H1 (cell line): ENCODE data around the gene ARHGEF3. TPM values are rescaled to one million over a fixed set of nuclear protein-coding genes. Genes with fewer than 3 reads are reported as not detected.

ENCODE experiments used
- CTCF ChIA-PET: fragments of 300-600 bp; sonication (Branson Sonifier 250); formaldehyde crosslinking; loops from one replicate; lab custom pipeline; 2021; ENCODE audit not compliant: partially characterized antibody; lab: Charles Lee
- POLR2A ChIA-PET: fragments of 300-600 bp; sonication (Branson Sonifier 250); formaldehyde crosslinking; loops from one replicate; lab custom pipeline; 2021; ENCODE audit warnings: inconsistent platforms; ENCODE audit not compliant: partially characterized antibody; lab: Charles Lee
- DNase-seq, 2 experiments: peaks; one replicate each; pipeline versions ENCODE4 v3.0.0 to v3.0.0-alpha.2; 2010 to 2022; ENCODE audit warnings: low spot score in 2 of 2, low read depth in 1 of 2, mixed read lengths in 1 of 2
- FAIRE-seq: peaks from 2 replicates; lab custom pipeline; 2011; peaks lifted over from hg19 to GRCh38; lab: Jason Lieb, UNC
- H2AFZ ChIP-seq: 2 replicates; pipeline ENCODE4 v1.8.1; 2012; ENCODE audit warnings: low read length, inconsistent platforms
- H2AK5ac ChIP-seq: 2 replicates; pipeline ENCODE4 v1.6.1; 2013; ENCODE audit warnings: low read depth, low read length
- H2BK120ac ChIP-seq: replicated peaks from 2 replicates; pipeline ENCODE3; 2013; ENCODE audit warnings: low read depth, low read length, inconsistent platforms
- H2BK12ac ChIP-seq: 2 replicates; pipeline ENCODE4 v1.6.1; 2013; ENCODE audit warnings: low read depth, low read length
- H2BK15ac ChIP-seq: 2 replicates; pipeline ENCODE4 v1.6.1; 2013; ENCODE audit warnings: low read length
- H2BK20ac ChIP-seq: 2 replicates; pipeline ENCODE4 v1.6.1; 2013; ENCODE audit warnings: low read length
- H2BK5ac ChIP-seq: 2 replicates; pipeline ENCODE4 v1.6.1; 2013; ENCODE audit warnings: low read depth, low read length
- H3K14ac ChIP-seq: 2 replicates; pipeline ENCODE4 v1.6.1; 2013; ENCODE audit warnings: inconsistent platforms; ENCODE audit not compliant: insufficient read length
- H3K18ac ChIP-seq: 2 replicates; pipeline ENCODE4 v1.6.1; 2013; ENCODE audit warnings: low read length; ENCODE audit errors: extremely low read depth
- H3K23ac ChIP-seq: 2 replicates; pipeline ENCODE4 v1.6.1; 2013; ENCODE audit warnings: inconsistent platforms; ENCODE audit not compliant: insufficient read length
- H3K23me2 ChIP-seq: 2 replicates; pipeline ENCODE4 v1.6.1; 2013; ENCODE audit warnings: low read depth, low read length
- H3K27ac ChIP-seq: 2 replicates; pipeline ENCODE4 v1.6.1; 2011; ENCODE audit warnings: low read depth, low read length, inconsistent platforms
- H3K27me3 ChIP-seq, 4 experiments: replicated peaks in 1 of 4; 1 replicate in 1 of 4; 2 replicates in 3 of 4; pipeline versions ENCODE4 v1.6.1 to v1.8.1; 2011 to 2013; ENCODE audit warnings: low read length in 3 of 4, mild to moderate bottlenecking in 3 of 4, inconsistent platforms in 2 of 4, mixed read lengths in 2 of 4, moderate library complexity in 1 of 4; ENCODE audit not compliant: control insufficient read depth in 3 of 4, insufficient read depth in 3 of 4; ENCODE audit errors: extremely low read depth in 1 of 4
- H3K36me3 ChIP-seq, 4 experiments: 2 replicates each; pipeline versions ENCODE4 v1.6.1 to v1.8.1; 2011 to 2013; ENCODE audit warnings: mild to moderate bottlenecking in 4 of 4, low read length in 3 of 4, moderate library complexity in 2 of 4, control low read depth in 1 of 4, inconsistent platforms in 1 of 4; ENCODE audit not compliant: insufficient read depth in 4 of 4, control insufficient read depth in 2 of 4
- H3K4ac ChIP-seq: replicated peaks from 2 replicates; pipeline ENCODE3; 2013; ENCODE audit warnings: low read length, low read depth, mixed read lengths, inconsistent platforms; ENCODE audit not compliant: insufficient read length
- H3K4me1 ChIP-seq, 4 experiments: replicated peaks in 1 of 4; 1 replicate in 1 of 4; 2 replicates in 3 of 4; pipeline versions ENCODE4 v1.6.1 to v1.8.1; 2011 to 2013; ENCODE audit warnings: low read length in 3 of 4, inconsistent platforms in 2 of 4, mixed read lengths in 1 of 4; ENCODE audit not compliant: insufficient read depth in 4 of 4, control insufficient read depth in 3 of 4
- H3K4me2 ChIP-seq, 2 experiments: 2 replicates each; pipeline versions ENCODE4 v1.6.1 to v1.8.1; 2011 to 2013; ENCODE audit warnings: low read depth in 2 of 2, low read length in 2 of 2, control low read depth in 1 of 2, inconsistent platforms in 1 of 2, mild to moderate bottlenecking in 1 of 2; ENCODE audit not compliant: insufficient read depth in 1 of 2
- H3K4me3 ChIP-seq, 4 experiments: fragments of 200-600, 300-600 bp in 1 of 4; sonication (generic), shearing (Covaris generic), sonication (Bioruptor Twin) in 1 of 4; 2 replicates each; pipeline versions ENCODE4 v1.5.1 to v1.8.1; 2011 to 2016; ENCODE audit warnings: low read length in 4 of 4, low read depth in 3 of 4, control low read depth in 2 of 4, inconsistent platforms in 2 of 4, mild to moderate bottlenecking in 2 of 4, mixed read lengths in 1 of 4, moderate library complexity in 1 of 4; ENCODE audit not compliant: insufficient read depth in 2 of 4; ENCODE audit errors: extremely low read depth in 1 of 4
- H3K56ac ChIP-seq: replicated peaks from 2 replicates; pipeline ENCODE3; 2013; ENCODE audit warnings: low read depth, mild to moderate bottlenecking, mixed read lengths, low read length, inconsistent platforms; ENCODE audit not compliant: insufficient read length
- H3K79me1 ChIP-seq: 2 replicates; pipeline ENCODE4 v1.6.1; 2013; ENCODE audit warnings: low read depth, low read length, control low read depth
- H3K79me2 ChIP-seq, 2 experiments: 2 replicates each; pipeline versions ENCODE4 v1.6.1 to v1.8.1; 2012 to 2013; ENCODE audit warnings: low read length in 2 of 2, mild to moderate bottlenecking in 2 of 2, inconsistent platforms in 1 of 2; ENCODE audit not compliant: insufficient read depth in 2 of 2, control insufficient read depth in 1 of 2
- H3K9ac ChIP-seq, 4 experiments: replicated peaks in 1 of 4; 1 replicate in 1 of 4; 2 replicates in 3 of 4; pipeline versions ENCODE4 v1.6.1 to v1.8.1; 2011 to 2013; ENCODE audit warnings: low read depth in 3 of 4, low read length in 3 of 4, control low read depth in 2 of 4, mild to moderate bottlenecking in 2 of 4, moderate library complexity in 2 of 4, inconsistent platforms in 1 of 4; ENCODE audit errors: extremely low read depth in 1 of 4
- H3K9me3 ChIP-seq, 2 experiments: 2 replicates each; pipeline versions ENCODE4 v1.6.1 to v1.8.1; 2012 to 2013; ENCODE audit warnings: mild to moderate bottlenecking in 2 of 2, moderate library complexity in 2 of 2, control low read depth in 1 of 2, inconsistent platforms in 1 of 2, low read depth in 1 of 2, low read length in 1 of 2, mixed read lengths in 1 of 2; ENCODE audit not compliant: insufficient read depth in 2 of 2
- H4K20me1 ChIP-seq, 2 experiments: replicated peaks in 1 of 2; 2 replicates each; pipeline versions ENCODE3 to v1.8.1; 2011 to 2013; ENCODE audit warnings: inconsistent platforms in 2 of 2, low read length in 2 of 2, mild to moderate bottlenecking in 1 of 2; ENCODE audit not compliant: insufficient read depth in 2 of 2, control insufficient read depth in 1 of 2
- H4K5ac ChIP-seq: 2 replicates; pipeline ENCODE4 v1.6.1; 2013; ENCODE audit warnings: low read length, low read depth, mixed read lengths, inconsistent platforms; ENCODE audit not compliant: insufficient read length
- H4K8ac ChIP-seq: 2 replicates; pipeline ENCODE4 v1.8.0; 2013; ENCODE audit warnings: mild to moderate bottlenecking, moderate library complexity, low read length, inconsistent platforms; ENCODE audit not compliant: insufficient read depth; ENCODE audit errors: extremely low read depth
- H4K91ac ChIP-seq: replicated peaks from 2 replicates; pipeline ENCODE3; 2013; ENCODE audit warnings: low read length, mixed read lengths, inconsistent platforms; ENCODE audit not compliant: insufficient read length
- CTBP2 ChIP-seq: IDR thresholded peaks from 2 replicates; pipeline ENCODE4 v1.7.0; 2011; ENCODE audit warnings: borderline replicate concordance, mild to moderate bottlenecking, moderate library complexity, mixed read lengths, low read length; ENCODE audit not compliant: insufficient read depth, insufficient read length
- FOSL1 ChIP-seq: IDR thresholded peaks from 2 replicates; pipeline ENCODE4 v1.6.1; 2011; ENCODE audit warnings: mild to moderate bottlenecking, low read depth, low read length, moderate library complexity; ENCODE audit not compliant: insufficient read depth
- WGBS, 2 experiments: shearing (Covaris generic) in 1 of 2; methylation state at CpG; one replicate each; pipeline versions ENCODE4 v1.1.6 to v1.1.7; 2013 to 2015; ENCODE audit warnings: low lambda C conversion rate in 2 of 2, mixed read lengths in 2 of 2, inconsistent platforms in 1 of 2, low coverage in 1 of 2, missing lambda C conversion rate in 1 of 2; ENCODE audit not compliant: insufficient replicate concordance in 2 of 2, insufficient coverage in 1 of 2, insufficient read length in 1 of 2; ENCODE audit errors: extremely low coverage in 1 of 2, missing lambda C conversion rate in 1 of 2; 5-methylcytosine and 5-hydroxymethylcytosine counted together
- polyA plus RNA-seq, 7 experiments: library from polyadenylated mRNA; depleted of rRNA in 3 of 7; stranded (reverse) in 5 of 7; unstranded in 2 of 7; fragments of >200 nt in 5 of 7; fragments of 200-250 nt in 2 of 7; gene quantifications; 1 replicate in 5 of 7; 2 replicates in 1 of 7; 4 replicates in 1 of 7; pipeline versions ENCODE4 v1.2.1 to v1.2.3, GENCODE V29; 2011 to 2013; ENCODE audit warnings: missing spikeins in 2 of 7, mixed read lengths in 2 of 7
- total RNA-seq: library from RNA; stranded (reverse); fragmentation: NEBNext Ultra II Directional; extraction: Animal tissue kit (Norgen Biotek cat#: 25700); gene quantifications from 2 replicates; pipeline ENCODE4 v1.2.1, GENCODE V29; 2021

ARHGEF3 gene
- total and polyA plus RNA-seq, 2 of the 8 experiments (the other 6 are each of a cell fraction or from before 2014, with no cell fraction given), result 2.8 to 6.0 TPM

GRCh38 chr3:56762718-56763117 lies 39.0 kb downstream of the ARHGEF3 start:
- Histone ChIP-seq H4K91ac (no peak overlapping the region), H3K4me3 (no peak overlapping the region), H3K27ac (no peak overlapping the region), H2AFZ (no peak overlapping the region), H3K79me2 (no peaks in the 10 kb centered on the region), H3K79me1 (no peaks in the 10 kb centered on the region), H3K23ac (no peak overlapping the region), H2BK120ac (no peak overlapping the region), H2BK5ac (no peak overlapping the region), H3K4me1 (peaks cover 0 to 3% (median 0%) of the 10 kb centered on the region in 4 experiments; a peak in 1 of 7 replicates), H3K9ac (no peak overlapping the region), H3K4ac (no peak overlapping the region), H2BK12ac (no peak overlapping the region), H3K56ac (no peak overlapping the region), H3K23me2 (no peaks in the 10 kb centered on the region), H4K8ac (no peak overlapping the region), H2BK20ac (no peak overlapping the region), H3K18ac (no peak overlapping the region), H3K9me3 (peaks cover 0 to 7% of the 10 kb centered on the region in 2 experiments; a peak in 1 of 4 replicates), H3K14ac (no peak overlapping the region), H3K36me3 (no peaks in the 10 kb centered on the region), H3K27me3 (no peaks in the 10 kb centered on the region), H3K4me2 (no peak overlapping the region), H4K5ac (no peak overlapping the region), H2AK5ac (no peak overlapping the region), H4K20me1 (no peaks in the 10 kb centered on the region), H2BK15ac (no peak overlapping the region)
- ChIA-PET CTCF (no interaction called here), POLR2A (no interaction called here)
- DNase-seq, result no peak
- FAIRE-seq, result no peak
- WGBS, 2 experiments, result 88% methylated on average over 1 of the region's 1 CpG; no CpG with 5 or more reads in 1 of the 2 experiments
- TF ChIP-seq CTBP2 (no peak), FOSL1 (no peak)
